A549 (cell line): Measurements from ENCODE around the gene MAPT. TPM values are rescaled to one million over a fixed set of nuclear protein-coding genes. Genes with fewer than 3 reads are reported as not detected.
"Not testable (repeated sequence)": the region's sequence is repeated elsewhere in the genome, so short reads cannot be mapped to it uniquely, and the experiment has no call there.

Source experiments
- ATAC-seq, 2 experiments: fragments of 200-7000 bp in 1 of 2; fragments of >200 bp in 1 of 2; cut with Nextera tagmentation in 1 of 2; cut with Tn5 transposase in 1 of 2; 3 replicates each; pipeline versions ENCODE4 v1.8.0 to v1.9.1; 2018 to 2020; ENCODE audit warnings: mild to moderate bottlenecking in 1 of 2, moderate library complexity in 1 of 2
- CTCF ChIA-PET: fragments of 300-600 bp; sonication (Branson Sonifier 250); formaldehyde crosslinking; extraction: SDS; loops from one replicate; lab custom pipeline; 2021; ENCODE audit warnings: antibody characterized with exemption, inconsistent platforms; lab: Yijun Ruan, JAX
- POLR2A ChIA-PET: fragments of 350-600 bp; formaldehyde crosslinking; extraction: SDS; loops from one replicate; lab custom pipeline; 2021; ENCODE audit warnings: antibody characterized with exemption, inconsistent platforms; lab: Yijun Ruan, JAX
- DNase-seq, 2 experiments: peaks; one replicate each; pipeline versions ENCODE4 v3.0.0 to v3.0.0-alpha.2; 2011 to 2016; ENCODE audit warnings: low read depth in 1 of 2, low spot score in 1 of 2
- FAIRE-seq: peaks from 2 replicates; lab custom pipeline; 2011; peaks lifted over from hg19 to GRCh38; lab: Jason Lieb, UNC
- H3K27ac ChIP-seq, 2 experiments: fragments of >200 bp; sonication (Bioruptor Twin); formaldehyde crosslinking; 3 replicates each; pipeline ENCODE4 v1.5.1; 2016 to 2017
- H3K4me1 ChIP-seq: fragments of >200 bp; sonication (Bioruptor Twin); formaldehyde crosslinking; 3 replicates; pipeline ENCODE4 v1.6.1; 2016
- H3K4me2 ChIP-seq: fragments of >200 bp; sonication (Bioruptor Twin); formaldehyde crosslinking; 3 replicates; pipeline ENCODE4 v1.6.1; 2016
- H3K4me3 ChIP-seq: fragments of >200 bp; sonication (Bioruptor Twin); formaldehyde crosslinking; 3 replicates; pipeline ENCODE4 v1.5.1; 2016
- H3K9me3 ChIP-seq: fragments of >200 bp; sonication (Bioruptor Twin); formaldehyde crosslinking; 3 replicates; pipeline ENCODE4 v1.6.1; 2016
- CBX2 ChIP-seq: fragments of 200-600 bp; sonication (generic); IDR thresholded peaks from 2 replicates; pipeline ENCODE4 v1.6.1; 2016; ENCODE audit warnings: low read depth, mild to moderate bottlenecking, borderline replicate concordance
- CBX8 ChIP-seq: fragments of 200-600 bp; sonication (generic); IDR thresholded peaks from 2 replicates; pipeline ENCODE4 v1.6.1; 2016
- CHD2 ChIP-seq: fragments of 150-350 bp; IDR thresholded peaks from 2 replicates; pipeline ENCODE4 v1.6.1; 2014; ENCODE audit warnings: low read length; ENCODE audit not compliant: partially characterized antibody
- EHMT2 ChIP-seq: fragments of 200-600 bp; sonication (generic); IDR thresholded peaks from 2 replicates; pipeline ENCODE4 v1.6.1; 2016; ENCODE audit warnings: antibody characterized with exemption, low read depth, mild to moderate bottlenecking, moderate library complexity
- EP300 ChIP-seq, 2 experiments: fragments of >200 bp; sonication (Bioruptor Twin); formaldehyde crosslinking; IDR thresholded peaks; 2 replicates in 1 of 2; 3 replicates in 1 of 2; pipeline ENCODE4 v1.6.1; 2016 to 2017
- ESRRA ChIP-seq: fragments of 150-350 bp; IDR thresholded peaks from 2 replicates; pipeline ENCODE4 v1.6.1; 2014; ENCODE audit warnings: mild to moderate bottlenecking, low read length, borderline replicate concordance
- FOSB ChIP-seq: fragments of 250-450 bp; sonication (Bioruptor Pico); IDR thresholded peaks from 2 replicates; pipeline ENCODE4 v1.5.0; 2020; ENCODE audit warnings: mild to moderate bottlenecking, moderate library complexity
- FOXS1 ChIP-seq: fragments of 250-450 bp; sonication (Bioruptor Pico); IDR thresholded peaks from 2 replicates; pipeline ENCODE4 v1.5.0; 2020; ENCODE audit warnings: mild to moderate bottlenecking, moderate library complexity
- HEYL ChIP-seq: fragments of 250-450 bp; sonication (Bioruptor Pico); IDR thresholded peaks from 2 replicates; pipeline ENCODE4 v1.8.0; 2021; ENCODE audit warnings: mild to moderate bottlenecking, moderate library complexity
- HOXA7 ChIP-seq: fragments of 250-450 bp; sonication (Bioruptor Pico); IDR thresholded peaks from 2 replicates; pipeline ENCODE4 v1.5.0; 2020; ENCODE audit warnings: mild to moderate bottlenecking, moderate library complexity
- HOXB13 ChIP-seq: fragments of 250-450 bp; sonication (Bioruptor Pico); IDR thresholded peaks from 2 replicates; pipeline ENCODE4 v1.5.0; 2020; ENCODE audit warnings: low read depth, mild to moderate bottlenecking, moderate library complexity
- HOXB5 ChIP-seq: fragments of 250-450 bp; sonication (Bioruptor Pico); IDR thresholded peaks from 2 replicates; pipeline ENCODE4 v1.5.0; 2020; ENCODE audit warnings: mild to moderate bottlenecking, moderate library complexity
- JUN ChIP-seq, 2 experiments: fragments of >200 bp; sonication (Bioruptor Twin); formaldehyde crosslinking; IDR thresholded peaks; 2 replicates in 1 of 2; 3 replicates in 1 of 2; pipeline ENCODE4 v1.6.1; 2016 to 2017
- MAFK ChIP-seq: fragments of 450-650 bp; IDR thresholded peaks from 2 replicates; pipeline ENCODE4 v1.6.1; 2014; ENCODE audit not compliant: partially characterized antibody
- MAZ ChIP-seq: fragments of 150-350 bp; IDR thresholded peaks from 2 replicates; pipeline ENCODE4 v1.6.1; 2014; ENCODE audit warnings: antibody characterized with exemption, low read depth, low read length, borderline replicate concordance
- MYC ChIP-seq: IDR thresholded peaks from 2 replicates; pipeline ENCODE4 v1.6.1; 2012; ENCODE audit warnings: mild to moderate bottlenecking, inconsistent platforms, low read length, improper control_type of control experiment, borderline replicate concordance
- NFE2L2 ChIP-seq: fragments of 150-350 bp; conservative IDR thresholded peaks from 2 replicates; pipeline ENCODE4 v1.6.1; 2014; ENCODE audit warnings: low read length
- NR3C1 ChIP-seq: fragments of >200 bp; sonication (Bioruptor Twin); formaldehyde crosslinking; IDR thresholded peaks from 3 replicates; pipeline ENCODE4 v1.6.1; 2017
- POLR2AphosphoS2 ChIP-seq: conservative IDR thresholded peaks from 2 replicates; pipeline ENCODE4 v1.6.1; 2012; ENCODE audit warnings: low read length, improper control_type of control experiment, inconsistent platforms
- RAD21 ChIP-seq, 2 experiments: fragments of >200 bp in 1 of 2; sonication (Bioruptor Twin) in 1 of 2; formaldehyde crosslinking in 1 of 2; IDR thresholded peaks in 1 of 2; conservative IDR thresholded peaks in 1 of 2; 2 replicates in 1 of 2; 3 replicates in 1 of 2; pipeline ENCODE4 v1.6.1; 2012 to 2018; ENCODE audit warnings: inconsistent platforms in 1 of 2
- RCOR1 ChIP-seq: fragments of 150-350 bp; IDR thresholded peaks from 2 replicates; pipeline ENCODE4 v1.6.1; 2014; ENCODE audit warnings: antibody characterized with exemption, low read length, low read depth
- REST ChIP-seq: fragments of 200-600 bp; sonication (generic); IDR thresholded peaks from 2 replicates; pipeline ENCODE4 v1.6.1; 2016; ENCODE audit warnings: antibody characterized with exemption, mild to moderate bottlenecking, moderate library complexity
- SMC3 ChIP-seq: fragments of >200 bp; sonication (Bioruptor Twin); formaldehyde crosslinking; IDR thresholded peaks from 3 replicates; pipeline ENCODE4 v1.6.1; 2018; ENCODE audit warnings: inconsistent platforms
- ZSCAN20 ChIP-seq: fragments of 250-450 bp; sonication (Bioruptor Pico); IDR thresholded peaks from 2 replicates; pipeline ENCODE4 v1.8.0; 2022; ENCODE audit warnings: mild to moderate bottlenecking, moderate library complexity
- WGBS: methylation state at CpG from one replicate; pipeline ENCODE4 v1.1.6; 2017; ENCODE audit errors: missing lambda C conversion rate; 5-methylcytosine and 5-hydroxymethylcytosine counted together
- polyA plus RNA-seq, 4 experiments: library from polyadenylated mRNA; depleted of rRNA in 3 of 4; stranded (reverse); fragments of >200 nt; fragmentation: RNase III in 1 of 4; extraction: RNeasy Plus Mini Kit Qiagen cat#74134 plus additional on column Dnase treatment in 1 of 4; gene quantifications; 2 replicates in 3 of 4; 3 replicates in 1 of 4; pipeline ENCODE4 v1.2.3, GENCODE V29; 2011 to 2017

MAPT gene
- polyA plus RNA-seq, 2 of the 4 experiments (the other 2 are of a cell fraction), result 1.2 to 1.6 TPM

- FAIRE-seq, result no peak
- no peaks in the 10 kb centered on the region for H3K4me1 ChIP-seq
- H3K4me2 ChIP-seq, result no peak overlapping the region
- no peak for ATAC-seq
- POLR2A ChIA-PET, result no interaction called here
- CTCF ChIA-PET, result interaction anchor here (0.6 to 3.4 kb wide), 4 partner anchors 18 to 37 kb away, joined by 4 to 10 read pairs (median 4); partner anchors contain the start of gene MAPT
- no peak overlapping the region for H3K4me3 ChIP-seq
- TF ChIP-seq RAD21 (conservative IDR thresholded peaks at IDR 0.05 in 1 of 2, IDR thresholded peaks at IDR 0.05 in 1 of 2) (no peak), ESRRA (no peak), EHMT2 (no peak), NR3C1 (no peak), MAZ (no peak), REST (no peak), MYC (no peak), HOXA7 (no peak), HEYL (CRISPR knock-in tag) (no peak), EP300 (IDR thresholded peaks at IDR 0.05) (no peak), CHD2 (no peak)
- DNase-seq, result no peak
- H3K9me3 ChIP-seq, result peaks cover 6% of the 10 kb centered on the region; the same call in 2 of the 3 replicates
- H3K27ac ChIP-seq, result no peak overlapping the region
Observed at GRCh38 chr17:45912319-45912718, 18.0 kb downstream of the MAPT start.

GRCh38 chr17:45913030-45913429 is 18.7 kb downstream of the MAPT start:
- H3K4me1 ChIP-seq, H3K9me3 ChIP-seq, H3K4me3 ChIP-seq, H3K27ac ChIP-seq, H3K4me2 ChIP-seq, ATAC-seq, DNase-seq, FAIRE-seq, POLR2A ChIA-PET: not testable (repeated sequence)
- 59% methylated on average over 5 of the region's 5 CpGs for WGBS
- CTCF ChIA-PET, result interaction anchor here (0.8 to 3.4 kb wide), 4 partner anchors 10 to 36 kb away, joined by 3 to 10 read pairs (median 4); partner anchors contain the start of gene MAPT

- TF ChIP-seq ZSCAN20 (CRISPR knock-in tag), result no peak
- TF ChIP-seq NFE2L2, result no peak
- TF ChIP-seq RCOR1, result no peak
- no peak for TF ChIP-seq POLR2AphosphoS2
- no peak for TF ChIP-seq CBX2
- TF ChIP-seq MAFK, result no peak
- no peak for TF ChIP-seq HOXB13 (CRISPR knock-in tag)
- TF ChIP-seq REST, result no peak
- TF ChIP-seq EHMT2, result no peak
- TF ChIP-seq JUN (IDR thresholded peaks at IDR 0.05), result no peak
- TF ChIP-seq SMC3, result no peak
- TF ChIP-seq FOSB (CRISPR knock-in tag), result no peak
- no peak for TF ChIP-seq FOXS1 (CRISPR knock-in tag)
- no peak for TF ChIP-seq HOXB5 (CRISPR knock-in tag)
- no peak for TF ChIP-seq CBX8
- no peak for TF ChIP-seq ESRRA
Observed at GRCh38 chr17:45914047-45914717, 19.8 kb downstream of the MAPT start.

More at GRCh38 chr17:45914047-45914717, 19.8 kb downstream of the MAPT start:
- H3K4me3 ChIP-seq, result no peak overlapping the region
- no peak overlapping the region for H3K4me2 ChIP-seq
- ATAC-seq (peak; percentile 53 to 59; a peak in 2 of 6 replicates), DNase-seq (no peak), FAIRE-seq (no peak)
- 79% methylated on average over 10 of the region's 10 CpGs for WGBS
- no peak overlapping the region for H3K27ac ChIP-seq
- ChIA-PET CTCF (interaction anchor here (0.6 to 3.4 kb wide), 4 partner anchors 20 to 1159 kb away, joined by 3 to 10 read pairs (median 4); partner anchors contain the start of gene MAPT), POLR2A (no interaction called here)
- H3K9me3 ChIP-seq, result peaks cover 6% of the 10 kb centered on the region; the same call in 2 of the 3 replicates
- no peaks in the 10 kb centered on the region for H3K4me1 ChIP-seq
